SK-MEL-5 (cell line): ENCODE measurements around the gene CHN1. TPM values are rescaled to one million over a fixed set of nuclear protein-coding genes. Genes with fewer than 3 reads are reported as not detected.
A peak's percentile ranks its signal among the peaks of the same experiment; 100 is the strongest.

Experiments
- DNase-seq: peaks from one replicate; pipeline ENCODE4 v3.0.0-alpha.2; 2016; ENCODE audit warnings: low read depth, low spot score
- in situ Hi-C: cut with HindIII; loops from 2 replicates; pipeline ENCODE4 v1.10.0; 2016; ENCODE audit warnings: low sequenced_read_pairs, high pct_unique_total_duplicates, low pct_unique_long_range_greater_than_20kb
- small RNA-seq, 2 experiments: library from RNA; depleted of rRNA; stranded (forward); fragments of <200 nt; gene quantifications; one replicate each; pipeline ENCODE3, GENCODE V24; 2014
- total RNA-seq: library from RNA; depleted of rRNA; stranded (reverse); fragments of >200 nt; shearing (Covaris generic); gene quantifications from 2 replicates; pipeline ENCODE4 v1.2.3, GENCODE V29; 2014; rRNA removed

CHN1 gene
- total RNA-seq, 1 experiment from 2014 or later: 5.7 TPM

DNA sequence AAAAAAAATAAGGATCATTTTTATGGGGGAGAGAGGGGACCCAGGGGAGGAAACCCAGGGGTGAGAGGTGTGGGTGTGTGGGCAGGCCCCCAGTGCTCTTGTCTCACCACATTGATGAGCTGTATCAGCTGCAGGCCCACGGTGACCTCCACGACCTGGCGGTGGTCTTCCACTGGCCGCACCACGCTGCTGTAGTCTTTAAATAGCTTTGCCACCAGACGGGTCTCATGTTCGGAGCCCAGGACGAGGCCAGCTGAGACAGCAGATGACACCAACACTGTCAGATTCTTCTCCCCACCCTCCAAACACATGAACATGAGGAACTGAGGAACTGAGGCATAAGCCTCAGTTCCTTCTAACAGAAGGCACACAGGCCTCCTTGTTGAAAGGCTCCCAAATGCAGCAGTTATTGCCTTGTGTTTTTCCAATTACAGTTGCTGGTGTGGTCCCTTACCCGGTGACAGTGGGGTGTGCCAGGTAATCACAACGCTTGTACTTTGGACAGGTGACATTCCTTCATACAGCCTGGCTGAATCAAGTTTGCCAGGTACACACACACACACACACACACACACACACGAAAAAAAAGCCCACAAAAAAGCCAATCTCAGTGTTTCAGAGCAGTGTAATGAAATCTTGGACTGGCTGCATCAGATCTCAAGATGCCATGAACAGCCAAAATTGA, 245.7 kb downstream of the CHN1 start:
- in situ Hi-C loops: no loop called here

DNA sequence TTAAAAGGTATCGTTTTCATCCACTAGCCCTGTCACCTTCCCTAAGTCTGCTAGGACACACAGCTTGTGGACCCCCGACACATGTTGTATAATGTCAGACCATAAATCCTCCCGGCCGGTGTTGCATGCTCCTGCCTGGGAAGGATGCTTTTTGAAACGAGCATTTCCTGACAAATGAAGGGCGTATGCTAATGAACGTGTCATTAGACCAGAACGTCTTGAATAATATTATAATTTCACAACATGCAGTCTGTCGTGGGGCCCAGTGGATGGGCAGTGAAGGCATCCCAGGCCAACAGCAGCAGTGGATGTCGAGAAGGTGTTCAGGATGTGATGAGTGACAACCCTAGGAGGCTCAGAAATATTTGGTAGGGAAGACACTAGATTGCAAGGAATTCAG, 248.4 kb downstream of the CHN1 start:
- in situ Hi-C loops: no loop called here
- DNase-seq: no peak

More for the DNA sequence above, 245.7 kb downstream of the CHN1 start:
- no peak for DNase-seq

DNA sequence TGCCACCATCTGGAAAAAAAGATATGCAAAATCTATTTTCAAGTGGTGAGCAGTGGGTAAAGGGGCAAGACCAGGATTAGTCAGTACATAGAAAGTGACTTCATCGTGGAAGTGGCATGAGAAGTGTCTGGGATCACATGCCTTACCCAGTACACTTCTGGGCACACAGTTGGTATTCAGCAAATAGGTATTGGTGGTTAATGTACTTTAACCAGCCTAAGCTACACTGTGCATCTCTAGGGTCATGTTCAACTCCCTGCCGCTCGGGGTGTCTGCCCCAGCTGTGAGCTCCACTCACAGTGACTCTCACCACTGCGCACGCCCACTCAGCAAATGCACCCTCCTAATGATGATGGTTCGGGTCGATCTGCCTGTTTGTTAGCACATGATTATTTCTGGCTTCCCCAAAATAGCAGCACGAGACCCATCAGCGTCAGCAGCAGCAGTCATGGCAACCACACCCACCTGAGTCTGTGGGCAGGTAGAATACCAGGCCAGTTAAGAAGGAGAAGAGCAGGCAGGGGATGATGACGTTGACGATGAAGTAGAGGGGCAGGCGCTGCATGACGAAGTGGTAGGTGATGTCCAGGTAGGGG, 252.0 kb downstream of the CHN1 start:
- DNase-seq: no peak
- in situ Hi-C loops: no loop called here

DNA sequence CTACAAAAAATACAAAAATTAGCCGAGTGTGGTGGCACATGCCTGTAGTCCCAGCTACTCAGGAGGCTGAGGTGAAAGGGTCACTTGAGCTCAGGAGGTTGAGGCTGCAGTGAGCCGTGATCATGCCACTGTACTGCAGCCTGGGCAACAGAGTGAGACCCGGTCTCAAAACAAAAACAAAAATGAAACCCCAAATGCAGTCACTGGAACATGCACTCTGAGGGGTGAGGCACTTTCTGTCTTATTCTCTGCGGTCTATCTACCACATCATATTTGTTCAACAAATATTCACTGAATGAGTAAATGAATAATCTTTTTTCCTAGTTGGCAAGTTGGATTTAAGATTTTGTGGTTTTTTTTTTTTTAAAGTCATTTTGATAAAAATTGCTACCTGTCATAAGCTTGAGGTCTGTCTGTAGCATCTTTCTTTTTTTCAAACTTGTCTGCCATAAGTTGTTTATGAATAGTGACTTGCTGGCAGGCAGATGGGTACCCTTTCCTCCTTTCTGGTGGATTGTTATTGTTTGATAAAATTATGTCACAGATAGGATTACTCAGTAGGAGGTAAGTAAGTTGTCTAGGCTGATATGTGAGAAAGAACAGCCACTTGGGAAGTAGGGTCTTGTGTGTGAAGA, 252.7 kb downstream of the CHN1 start:
- in situ Hi-C loops: no loop called here

DNA sequence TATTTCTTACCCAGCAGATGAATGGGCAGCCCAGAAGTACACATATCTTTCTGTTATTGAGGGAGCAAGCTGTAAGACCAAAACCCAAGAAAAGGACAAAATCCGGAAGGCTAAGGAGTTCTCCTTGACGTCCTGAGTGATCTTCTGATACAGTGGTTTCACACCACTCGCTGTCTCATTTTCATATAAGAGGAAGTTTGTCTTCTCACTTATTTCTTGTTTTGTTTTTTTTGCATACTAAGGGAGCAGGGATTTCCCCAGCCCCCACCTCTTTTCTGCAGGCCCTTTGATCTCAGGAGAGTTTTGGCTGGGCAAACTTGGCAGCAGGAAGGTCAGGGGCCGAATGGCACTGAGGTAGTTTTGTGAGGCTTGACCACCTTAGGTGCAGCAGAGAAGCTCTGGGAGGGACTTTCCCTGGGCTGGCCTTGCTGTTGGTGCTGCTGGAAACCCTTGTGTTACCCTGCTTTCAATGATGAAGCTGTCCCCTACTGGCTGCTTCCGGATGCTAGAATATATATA, 254.2 kb downstream of the CHN1 start:
- in situ Hi-C loops: no loop called here
- no peak for DNase-seq

More for the DNA sequence above, 252.7 kb downstream of the CHN1 start:
- no peak for DNase-seq

DNA sequence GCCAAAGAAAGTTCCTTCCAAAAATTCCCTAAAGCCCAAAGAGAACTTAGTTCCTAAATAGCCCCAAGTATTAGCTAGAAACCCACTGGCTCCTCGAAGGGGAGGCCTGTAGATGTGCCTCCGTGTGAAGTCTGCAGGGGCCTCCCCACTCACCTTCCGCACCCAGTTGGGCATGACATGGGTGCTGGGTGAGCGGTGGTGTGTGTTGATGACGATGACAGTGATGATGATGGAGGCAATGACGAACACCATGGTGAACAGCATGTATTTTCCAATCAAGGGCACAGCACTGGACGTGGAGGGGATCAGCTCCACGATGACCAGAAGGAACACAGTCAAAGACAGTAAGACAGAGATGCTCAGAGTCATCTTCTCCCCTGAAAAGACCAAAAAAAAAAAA, 255.4 kb downstream of the CHN1 start:
- in situ Hi-C loops: no loop called here

DNA sequence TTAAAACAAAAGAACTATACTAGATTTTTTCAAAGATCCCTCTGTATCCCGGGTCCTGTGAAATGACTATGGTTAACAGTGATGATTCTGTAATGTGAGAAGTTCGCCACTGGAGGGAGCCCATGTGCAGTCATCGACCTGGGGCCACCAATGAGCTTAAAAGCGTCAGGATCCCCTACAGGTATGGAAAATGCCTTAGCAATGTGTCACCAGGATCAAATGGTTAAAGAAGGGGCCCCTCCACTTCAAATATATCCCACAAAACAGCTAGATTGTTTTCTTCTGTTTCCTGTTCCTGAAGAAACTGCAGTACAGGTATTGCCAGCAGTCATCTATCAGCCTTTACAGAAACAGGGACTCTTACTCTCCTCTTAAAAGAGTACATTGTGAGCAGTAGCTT, 256.2 kb downstream of the CHN1 start:
- in situ Hi-C loops: no loop called here
- DNase-seq: peak; percentile 74

More for the DNA sequence above, 255.4 kb downstream of the CHN1 start:
- no peak for DNase-seq

Small RNA genes within 50 kb of the gene (small RNA-seq; reads per million reads assigned to genes)
- gene RNU6-1290P (0 reads per million in 2 experiments), gene RNU6-763P (0 reads per million in 2 experiments)

Other genes starting within 250 kb of the CHN1 start
- 0.11 TPM in 1 of 2 replicates, not detected in the other for gene CHRNA1, start 240.9 kb downstream of the CHN1 start, total RNA-seq
- 30.2 and 40.4 TPM in 2 replicates for gene ATF2, start 162.8 kb upstream of the CHN1 start, total RNA-seq
- 359 and 406 TPM in 2 replicates for gene ATP5MC3, start 176.3 kb upstream of the CHN1 start, total RNA-seq